Stimulated activated CD8-positive, alpha-beta memory T cell treated with anti-CD3 and anti-CD28 coated beads, Interleukin-15, amount 100 ng/mL, for 1 hour (primary cell): ENCODE results near the gene NPAT.

Experiments used
- DNase-seq: peaks from one replicate; pipeline ENCODE4 v3.0.0-alpha.2; 2020; ENCODE audit warnings: low read depth

Gene NPAT

GRCh38 chr11:108222574-108223347, at the start of gene NPAT, which contains the start of gene ATM:
Gene NPAT (minus strand): TSS chr11:108222638. CDS start chr11:108222536, 102 bp downstream.
Gene ATM (plus strand): TSS chr11:108223067. CDS start chr11:108227625, 4,558 bp downstream.
- DNase-seq, result peak; percentile 97

GRCh38 chr11:108269583-108269982, 47.1 kb upstream of the NPAT start:
- no peak for DNase-seq

GRCh38 chr11:108253176-108253575, 30.7 kb upstream of the NPAT start:
- DNase-seq, result no peak

- DNase-seq, result no peak
Measured at GRCh38 chr11:108246885-108247284, 24.4 kb upstream of the NPAT start.

- DNase-seq, result no peak
Measured at GRCh38 chr11:108246308-108246707, 23.9 kb upstream of the NPAT start.

GRCh38 chr11:108242422-108242821, 20.0 kb upstream of the NPAT start:
- no peak for DNase-seq

GRCh38 chr11:108241330-108242037, 19.0 kb upstream of the NPAT start:
- no peak for DNase-seq

- DNase-seq, result no peak
Measured at GRCh38 chr11:108239076-108239475, 16.6 kb upstream of the NPAT start.

GRCh38 chr11:108237058-108237481, 14.6 kb upstream of the NPAT start:
- DNase-seq, result no peak

- DNase-seq, result no peak
Measured at GRCh38 chr11:108235633-108236032, 13.2 kb upstream of the NPAT start.

- DNase-seq, result no peak
Measured at GRCh38 chr11:108235192-108235591, 12.8 kb upstream of the NPAT start.

- no peak for DNase-seq
Measured at GRCh38 chr11:108233277-108233945, 11.0 kb upstream of the NPAT start.

GRCh38 chr11:108228251-108228650, 5.8 kb upstream of the NPAT start:
- no peak for DNase-seq

GRCh38 chr11:108226036-108226435, 3.6 kb upstream of the NPAT start:
- no peak for DNase-seq

GRCh38 chr11:108224911-108225786, 2.7 kb upstream of the NPAT start:
- DNase-seq, result no peak

GRCh38 chr11:108224366-108224765, 1.9 kb upstream of the NPAT start:
- no peak for DNase-seq

- no peak for DNase-seq
Measured at GRCh38 chr11:108223348-108224149, 1.1 kb upstream of the NPAT start.

- DNase-seq, result no peak
Measured at GRCh38 chr11:108221911-108222573, 396 bp downstream of the NPAT start.

- no peak for DNase-seq
Measured at GRCh38 chr11:108221371-108221770, 1.1 kb downstream of the NPAT start.

GRCh38 chr11:108220721-108221336, 1.6 kb downstream of the NPAT start:
- no peak for DNase-seq
